B cell (primary cell): ENCODE data around the gene PPP2R2B. TPM values are rescaled to one million over a fixed set of nuclear protein-coding genes. Genes with fewer than 3 reads are reported as not detected.
"Not testable (repeated sequence)": the region's sequence is repeated elsewhere in the genome, so short reads cannot be mapped to it uniquely, and the experiment has no call there.

Experiments used
- ATAC-seq: fragments of 200-7000 bp; cut with Tn5 transposase; one replicate; pipeline ENCODE4 v1.10.0; 2021; ENCODE audit warnings: low read depth, mild to moderate bottlenecking, moderate number of reproducible peaks, moderate library complexity
- CTCF ChIA-PET: fragments of 350-600 bp; sonication (Branson Sonifier 250); formaldehyde crosslinking; loops from one replicate; lab custom pipeline; 2021; ENCODE audit warnings: antibody characterized with exemption, inconsistent platforms; lab: Charles Lee
- POLR2A ChIA-PET: fragments of 350-600 bp; sonication (Branson Sonifier 250); formaldehyde crosslinking; loops from one replicate; lab custom pipeline; 2021; ENCODE audit warnings: antibody characterized with exemption; lab: Charles Lee
- DNase-seq: peaks from one replicate; pipeline ENCODE4 v3.0.0; 2013
- H2AFZ ChIP-seq: 2 replicates; pipeline ENCODE4 v1.6.1; 2012; ENCODE audit warnings: mild to moderate bottlenecking, low read depth, low read length; ENCODE audit not compliant: insufficient read depth, poor library complexity, severe bottlenecking
- H3K27ac ChIP-seq, 2 donors: 1 replicate in 1 of 2; 2 replicates in 1 of 2; pipeline ENCODE4 v1.5.1; 2012 to 2013; ENCODE audit warnings: low read length in 2 of 2, mild to moderate bottlenecking in 2 of 2, moderate library complexity in 1 of 2
- H3K27me3 ChIP-seq, 4 experiments: fragments of 200-600 bp in 1 of 4; sonication (generic) in 1 of 4; replicated peaks in 1 of 4; 1 replicate in 2 of 4; 2 replicates in 2 of 4; pipeline versions ENCODE4 v1.6.1 to v1.7.0; 2013 to 2016; ENCODE audit warnings: low read length in 3 of 4, mild to moderate bottlenecking in 2 of 4, mixed read lengths in 1 of 4, moderate library complexity in 1 of 4; ENCODE audit not compliant: insufficient read depth in 4 of 4, control insufficient read depth in 3 of 4; ENCODE audit errors: control extremely low read depth in 1 of 4
- H3K36me3 ChIP-seq, 2 experiments: replicated peaks in 1 of 2; 1 replicate in 1 of 2; 2 replicates in 1 of 2; pipeline versions ENCODE4 v1.6.1 to v1.7.1; 2013; ENCODE audit warnings: low read length in 1 of 2; ENCODE audit not compliant: insufficient read depth in 2 of 2, control insufficient read depth in 1 of 2; ENCODE audit errors: control extremely low read depth in 1 of 2, extremely low read depth in 1 of 2
- H3K4me1 ChIP-seq, 2 donors: fragments of 200-600 bp in 1 of 2; sonication (generic) in 1 of 2; 1 replicate in 1 of 2; 2 replicates in 1 of 2; pipeline versions ENCODE4 v1.5.1 to v1.6.1; 2013 to 2017; ENCODE audit warnings: low read length in 2 of 2; ENCODE audit not compliant: control insufficient read depth in 2 of 2, insufficient read depth in 2 of 2
- H3K4me2 ChIP-seq: replicated peaks from 2 replicates; pipeline ENCODE3; 2012; ENCODE audit warnings: mild to moderate bottlenecking, low read depth, low read length; ENCODE audit not compliant: poor library complexity, severe bottlenecking
- H3K4me3 ChIP-seq, 5 experiments: fragments of 200-600 bp in 1 of 5; sonication (generic) in 1 of 5; 1 replicate in 3 of 5; 2 replicates in 2 of 5; pipeline versions ENCODE4 v1.5.1 to v1.7.0; 2011 to 2016; ENCODE audit warnings: low read length in 4 of 5, mild to moderate bottlenecking in 4 of 5, low read depth in 2 of 5, control low read depth in 1 of 5, moderate library complexity in 1 of 5; ENCODE audit not compliant: insufficient read depth in 1 of 5; ENCODE audit errors: control extremely low read depth in 1 of 5, extremely low read depth in 1 of 5
- H3K79me2 ChIP-seq: fragments of 200-600 bp; sonication (generic); one replicate; pipeline ENCODE4 v1.6.0; 2016; ENCODE audit warnings: low read length; ENCODE audit not compliant: control insufficient read depth, insufficient read depth
- H3K9ac ChIP-seq: fragments of 200-600 bp; sonication (generic); 2 replicates; pipeline ENCODE4 v1.6.1; 2017; ENCODE audit warnings: mild to moderate bottlenecking, low read length, moderate library complexity
- H3K9me3 ChIP-seq, 3 donors: one replicate each; pipeline versions ENCODE4 v1.6.1 to v1.7.1; 2013; ENCODE audit warnings: low read length in 2 of 3; ENCODE audit not compliant: control insufficient read depth in 2 of 3, insufficient read depth in 1 of 3; ENCODE audit errors: control extremely low read depth in 1 of 3
- H4K20me1 ChIP-seq: 2 replicates; pipeline ENCODE4 v1.6.0; 2012; ENCODE audit warnings: mild to moderate bottlenecking, low read length; ENCODE audit not compliant: insufficient read depth, control insufficient read depth, poor library complexity, severe bottlenecking
- H3K27ac Mint-ChIP-seq: one replicate; pipeline ENCODE4 v1.8.0; 2021; ENCODE audit warnings: mixed read lengths
- H3K27me3 Mint-ChIP-seq: one replicate; pipeline ENCODE4 v1.8.0; 2021; ENCODE audit warnings: mixed read lengths
- H3K4me1 Mint-ChIP-seq: one replicate; pipeline ENCODE4 v1.8.0; 2021; ENCODE audit warnings: mixed read lengths
- H3K4me3 Mint-ChIP-seq: one replicate; pipeline ENCODE4 v1.8.0; 2021; ENCODE audit warnings: mixed read lengths
- H3K9me3 Mint-ChIP-seq: one replicate; pipeline ENCODE4 v1.8.0; 2022; ENCODE audit warnings: mixed read lengths; ENCODE audit not compliant: insufficient read depth
- EZH2 ChIP-seq: IDR thresholded peaks from 2 replicates; pipeline ENCODE4 v1.6.1; 2012; ENCODE audit warnings: borderline replicate concordance, low read depth, mild to moderate bottlenecking, moderate library complexity, low read length; ENCODE audit not compliant: insufficient read depth, poor library complexity, severe bottlenecking
- WGBS: methylation state at CpG from one replicate; pipeline ENCODE4 v1.1.5; 2013; ENCODE audit warnings: missing lambda C conversion rate; ENCODE audit not compliant: insufficient coverage; 5-methylcytosine and 5-hydroxymethylcytosine counted together
- intact Hi-C: fragments of 100-400 bp; cut with micrococcal nuclease; formaldehyde crosslinking; loops from one replicate; pipeline ENCODE4 v1.10.0; 2022
- polyA plus RNA-seq: library from polyadenylated mRNA; depleted of rRNA; stranded (reverse); fragments of >200 nt; gene quantifications from 2 replicates; pipeline ENCODE4 v1.2.3, GENCODE V29; 2012
- total RNA-seq, 2 donors: library from RNA; stranded (reverse); fragments of 120-200 nt in 1 of 2; gene quantifications; 1 replicate in 1 of 2; 2 replicates in 1 of 2; pipeline versions ENCODE4 v1.2.3 to v1.2.4, GENCODE V29; 2013 to 2022
- TF ChIP-seq, protein P1 (sequence below): fragments of 200-600 bp; IDR thresholded peaks from one replicate; pipeline ENCODE4 v1.8.0; 2022; ENCODE audit warnings: antibody characterized with exemption, mild to moderate bottlenecking

The PPP2R2B gene
- total and polyA plus RNA-seq, 2 donors (not counting 1 experiment from before 2014, with no cell fraction given): 0.03 TPM; not detected in 1

DNA sequence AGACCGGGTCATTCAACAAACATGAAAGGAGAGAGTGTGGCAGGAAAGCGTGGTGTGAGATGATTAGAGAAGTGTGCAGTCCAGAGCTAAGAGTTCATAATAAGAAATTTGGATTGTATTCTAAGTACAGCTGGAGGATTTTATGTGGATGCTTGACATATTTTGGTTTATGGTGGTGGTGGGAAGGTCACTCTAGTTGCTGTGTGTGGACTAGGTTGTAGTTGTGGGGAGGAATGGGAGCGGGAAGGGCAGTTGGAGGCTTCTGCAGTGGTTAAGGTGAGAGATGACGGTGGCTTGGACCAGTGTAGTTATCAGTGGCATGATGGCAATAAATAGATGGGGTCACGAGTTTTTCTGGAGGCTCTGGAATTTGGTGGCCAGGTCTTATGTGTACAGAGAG lies 316.8 kb downstream of the PPP2R2B start:
- POLR2A ChIA-PET: no interaction called here
- no peak overlapping the region for H3K27ac Mint-ChIP-seq
- no peaks in the 10 kb centered on the region for H3K9me3 Mint-ChIP-seq
- CTCF ChIA-PET: interaction anchor here (1.3 kb wide), 1 partner anchor 20 kb away, joined by 3 read pairs; no protein-coding TSS in a partner anchor
- H3K9me3 ChIP-seq: no peaks in the 10 kb centered on the region
- H3K36me3 ChIP-seq: no peaks in the 10 kb centered on the region
- H3K4me1 ChIP-seq: no peaks in the 10 kb centered on the region
- no peaks in the 10 kb centered on the region for H4K20me1 ChIP-seq
- peaks cover 12% of the 10 kb centered on the region for H3K27me3 Mint-ChIP-seq
- H3K27me3 ChIP-seq: peaks cover 0 to 3% (median 0%) of the 10 kb centered on the region in 4 experiments
- H3K4me1 Mint-ChIP-seq: peaks cover 3% of the 10 kb centered on the region
- no peaks in the 10 kb centered on the region for H3K79me2 ChIP-seq
- TF ChIP-seq EZH2: no peak
- TF ChIP-seq, protein P1, sequence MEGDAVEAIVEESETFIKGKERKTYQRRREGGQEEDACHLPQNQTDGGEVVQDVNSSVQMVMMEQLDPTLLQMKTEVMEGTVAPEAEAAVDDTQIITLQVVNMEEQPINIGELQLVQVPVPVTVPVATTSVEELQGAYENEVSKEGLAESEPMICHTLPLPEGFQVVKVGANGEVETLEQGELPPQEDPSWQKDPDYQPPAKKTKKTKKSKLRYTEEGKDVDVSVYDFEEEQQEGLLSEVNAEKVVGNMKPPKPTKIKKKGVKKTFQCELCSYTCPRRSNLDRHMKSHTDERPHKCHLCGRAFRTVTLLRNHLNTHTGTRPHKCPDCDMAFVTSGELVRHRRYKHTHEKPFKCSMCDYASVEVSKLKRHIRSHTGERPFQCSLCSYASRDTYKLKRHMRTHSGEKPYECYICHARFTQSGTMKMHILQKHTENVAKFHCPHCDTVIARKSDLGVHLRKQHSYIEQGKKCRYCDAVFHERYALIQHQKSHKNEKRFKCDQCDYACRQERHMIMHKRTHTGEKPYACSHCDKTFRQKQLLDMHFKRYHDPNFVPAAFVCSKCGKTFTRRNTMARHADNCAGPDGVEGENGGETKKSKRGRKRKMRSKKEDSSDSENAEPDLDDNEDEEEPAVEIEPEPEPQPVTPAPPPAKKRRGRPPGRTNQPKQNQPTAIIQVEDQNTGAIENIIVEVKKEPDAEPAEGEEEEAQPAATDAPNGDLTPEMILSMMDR: no peak
- H3K4me3 Mint-ChIP-seq: no peak overlapping the region
- ATAC-seq (no peak), DNase-seq (no peak)
- intact Hi-C loops: no loop called here
- H2AFZ ChIP-seq: no peak overlapping the region
- H3K4me2 ChIP-seq: no peak overlapping the region
- no peak overlapping the region for H3K9ac ChIP-seq
- no peak overlapping the region for H3K27ac ChIP-seq
- no peak overlapping the region for H3K4me3 ChIP-seq
- WGBS: 90% methylated on average over 5 of the region's 5 CpGs

- H3K4me1 ChIP-seq: no peaks in the 10 kb centered on the region
- peaks cover 0 to 3% (median 0%) of the 10 kb centered on the region in 4 experiments for H3K27me3 ChIP-seq
- no peak overlapping the region for H3K27ac ChIP-seq
- H3K4me3 ChIP-seq: no peak overlapping the region
- Mint-ChIP-seq H3K4me1 (no peaks in the 10 kb centered on the region), H3K27me3 (peaks cover 11% of the 10 kb centered on the region), H3K9me3 (no peaks in the 10 kb centered on the region), H3K4me3 (no peak overlapping the region), H3K27ac (no peak overlapping the region)
- no peak overlapping the region for H3K4me2 ChIP-seq
- CTCF ChIA-PET: no interaction called here
- no peaks in the 10 kb centered on the region for H3K36me3 ChIP-seq
- ATAC-seq (no peak), DNase-seq (no peak)
- no peaks in the 10 kb centered on the region for H4K20me1 ChIP-seq
- TF ChIP-seq, protein P1: no peak
- TF ChIP-seq EZH2: no peak
- WGBS: no CpG with 5 or more reads among the region's 3 CpGs
- POLR2A ChIA-PET: no interaction called here
- H3K79me2 ChIP-seq: no peaks in the 10 kb centered on the region
- intact Hi-C loops: no loop called here
- no peak overlapping the region for H3K9ac ChIP-seq
- H3K9me3 ChIP-seq: no peaks in the 10 kb centered on the region
- no peak overlapping the region for H2AFZ ChIP-seq
Observed at GRCh38 chr5:146560205-146560812, 318.2 kb downstream of the PPP2R2B start.

DNA sequence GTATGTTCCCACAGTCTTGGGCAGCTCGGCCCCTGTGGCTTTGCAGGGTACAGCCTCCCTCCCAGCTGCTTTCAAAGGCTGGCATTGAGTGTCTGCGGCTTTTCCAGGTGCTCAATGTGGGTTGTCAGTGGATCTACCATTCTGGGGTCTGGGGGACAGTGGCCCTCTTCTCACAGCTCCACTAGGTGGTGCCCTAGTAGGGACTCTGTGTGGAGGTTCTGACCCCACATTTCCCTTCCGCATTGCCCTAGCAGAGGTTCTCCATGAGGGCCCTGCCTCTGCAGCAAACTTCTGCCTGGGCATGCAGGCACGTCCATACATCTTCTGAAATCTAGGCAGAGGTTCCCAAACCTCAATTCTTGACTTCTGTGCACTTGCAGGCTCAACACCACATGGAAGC lies 321.7 kb downstream of the PPP2R2B start:
- H2AFZ ChIP-seq, H3K27ac ChIP-seq, DNase-seq, POLR2A ChIA-PET, H3K79me2 ChIP-seq, H4K20me1 ChIP-seq, H3K27ac Mint-ChIP-seq, H3K4me3 Mint-ChIP-seq, H3K9me3 Mint-ChIP-seq, H3K9ac ChIP-seq, CTCF ChIA-PET, H3K4me1 Mint-ChIP-seq, H3K4me1 ChIP-seq, H3K27me3 ChIP-seq, H3K36me3 ChIP-seq, H3K9me3 ChIP-seq, ATAC-seq, H3K4me3 ChIP-seq, H3K4me2 ChIP-seq, intact Hi-C loops: not testable (repeated sequence)
- 88% methylated on average over 2 of the region's 4 CpGs for WGBS
- H3K27me3 Mint-ChIP-seq: peaks cover 15% of the 10 kb centered on the region
